GM18907 (cell line): Measurements from ENCODE around the gene LENG9.

Experiments
- ATAC-seq: cut with Tn5 transposase; IDR thresholded peaks from one replicate; pipeline ENCODE4 v1.9.1; 2021; ENCODE audit warnings: mild to moderate bottlenecking, moderate library complexity; ENCODE audit not compliant: unreplicated experiment

LENG9 gene

DNA sequence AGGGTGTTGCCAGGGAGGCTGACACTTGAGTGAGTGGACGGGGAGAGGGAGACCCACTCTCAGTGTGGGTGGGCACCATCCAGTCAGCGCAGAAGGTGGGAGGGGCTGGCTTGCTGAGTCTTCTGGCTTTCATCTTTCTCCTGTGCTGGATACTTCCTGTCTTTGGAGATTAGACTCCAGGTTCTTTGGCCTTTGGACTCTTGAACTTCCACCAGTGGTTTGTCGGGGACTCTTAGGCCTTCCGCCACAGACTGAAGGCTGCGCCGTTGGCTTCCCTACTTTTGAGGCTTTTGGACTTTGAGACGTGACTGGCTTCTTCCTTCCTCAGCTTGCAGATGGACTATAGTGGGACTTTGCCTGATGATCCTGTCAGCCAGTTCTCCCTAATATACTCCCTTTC is 18.8 kb downstream of the LENG9 start:
- no peak for ATAC-seq

DNA sequence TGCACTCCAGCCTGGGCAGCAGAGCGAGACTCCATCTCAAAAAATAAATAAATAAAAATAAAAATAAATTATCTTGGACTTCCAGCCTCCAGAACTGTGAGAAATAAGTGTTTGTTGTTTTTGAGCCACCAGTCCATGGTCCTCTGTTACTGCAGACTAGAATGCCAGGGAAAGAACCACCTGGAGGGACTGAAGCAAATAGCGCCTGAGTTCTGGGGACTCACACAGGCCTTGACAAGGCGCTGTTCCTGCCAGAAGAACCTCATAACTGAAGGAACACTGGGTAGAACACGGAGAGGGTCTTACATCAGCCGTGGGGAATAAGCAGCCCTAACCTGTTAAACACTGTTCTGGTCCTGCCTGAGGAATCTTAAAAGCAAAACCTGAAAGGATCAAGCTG is 22.9 kb downstream of the LENG9 start:
- ATAC-seq: no peak

GRCh38 chr19:54439174-54439851 is 24.3 kb downstream of the LENG9 start:
- no peak for ATAC-seq

DNA sequence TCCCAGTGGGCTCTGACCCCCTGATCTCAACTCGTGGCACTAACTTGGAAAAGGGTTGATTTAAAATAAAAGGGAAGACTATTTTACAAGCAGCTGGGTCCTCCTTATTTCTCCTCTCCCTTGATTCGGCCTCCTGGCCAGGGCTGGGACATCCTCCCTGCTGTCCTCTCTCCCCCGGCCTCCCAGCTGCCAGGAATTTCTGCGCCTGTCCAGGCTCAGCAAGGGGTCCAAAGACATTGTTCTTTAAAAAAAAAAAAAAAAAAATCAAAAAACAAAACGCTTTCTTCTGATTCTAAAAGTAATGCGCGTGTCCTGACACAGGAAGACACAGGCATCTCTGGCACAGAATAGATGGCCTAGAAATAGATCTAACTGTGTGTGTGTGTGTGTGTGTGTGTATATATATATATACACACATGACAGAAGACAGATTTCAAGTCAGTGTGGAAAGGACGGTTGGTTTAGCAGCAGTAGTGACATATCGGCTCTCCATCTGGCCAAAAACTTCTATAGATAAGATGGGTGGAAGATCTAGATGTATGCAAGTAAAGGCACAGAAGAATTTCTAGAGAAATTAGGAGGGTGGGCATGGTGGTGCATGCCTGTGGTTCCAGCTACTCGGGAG is 26.8 kb downstream of the LENG9 start:
- no peak for ATAC-seq

GRCh38 chr19:54436031-54436523 is 27.5 kb downstream of the LENG9 start:
- ATAC-seq: no peak

GRCh38 chr19:54435551-54436016 is 28.0 kb downstream of the LENG9 start:
- no peak for ATAC-seq

DNA sequence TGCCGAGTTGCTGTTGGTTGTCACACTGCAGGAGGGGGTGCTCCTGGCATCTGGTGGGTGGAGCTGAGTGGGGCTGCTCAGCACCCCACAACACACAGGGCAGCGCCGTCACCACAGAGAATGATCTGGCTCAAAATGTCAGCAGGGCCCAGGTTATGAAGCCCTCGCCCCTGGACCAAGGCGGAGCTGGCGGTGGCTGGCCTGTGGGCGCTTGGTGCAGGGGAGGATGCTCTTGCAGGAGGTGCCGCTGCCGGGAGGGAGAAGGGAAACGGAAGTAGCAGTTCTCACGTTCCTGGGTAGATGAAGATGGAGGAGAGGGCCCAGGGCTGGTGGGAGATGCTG is 28.7 kb downstream of the LENG9 start:
- ATAC-seq: no peak

GRCh38 chr19:54434112-54434872 is 29.3 kb downstream of the LENG9 start:
- ATAC-seq: no peak

DNA sequence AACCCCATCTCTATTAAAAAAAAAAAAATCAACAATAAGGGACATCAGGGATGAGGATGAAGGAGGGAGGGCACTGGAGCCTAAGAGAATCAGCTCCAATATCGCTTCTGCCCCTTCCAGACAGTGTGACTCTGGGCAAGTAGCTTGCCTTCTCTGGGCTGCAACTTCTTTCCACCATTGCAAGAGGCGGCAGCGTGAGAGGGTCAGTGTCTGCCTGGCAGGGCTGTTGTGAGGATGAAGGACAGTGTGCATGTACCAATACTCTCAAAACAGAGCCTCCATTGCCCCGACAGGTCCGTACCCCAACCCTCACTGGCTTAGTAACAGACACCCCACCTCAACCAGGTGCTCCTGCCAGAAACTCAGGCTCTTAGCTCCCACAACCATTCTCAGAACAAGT is 29.9 kb downstream of the LENG9 start:
- ATAC-seq: no peak

DNA sequence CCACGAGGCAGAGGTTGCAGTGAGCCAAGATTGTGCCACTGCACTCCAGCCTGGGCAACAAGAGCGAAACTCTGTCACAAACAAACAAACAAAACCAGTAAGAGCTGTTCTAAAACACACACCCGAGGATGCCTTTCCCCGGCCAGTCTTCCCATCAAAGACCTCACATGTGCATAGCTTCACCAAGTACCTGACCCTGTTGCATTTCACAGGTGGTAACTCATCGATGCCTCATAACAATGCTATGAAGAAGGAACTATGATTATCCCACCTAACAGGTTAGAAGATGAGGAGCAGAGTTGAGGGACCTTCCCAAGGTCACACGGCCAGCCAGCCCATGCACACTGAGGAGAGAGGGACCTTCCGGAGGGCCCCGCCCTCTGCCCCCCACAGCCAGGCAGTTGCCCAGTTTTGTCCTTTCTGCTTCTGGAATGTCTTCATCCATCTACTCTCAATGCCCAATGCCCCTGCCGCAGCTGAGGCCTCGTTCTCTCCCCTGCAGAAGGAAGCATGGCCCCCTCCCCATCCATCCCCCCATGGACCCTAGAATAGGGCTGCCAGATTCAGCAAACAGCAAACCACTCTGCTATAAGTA is 31.3 kb downstream of the LENG9 start:
- ATAC-seq: no peak

- no peak for ATAC-seq
These were observed 32.2 kb downstream of the LENG9 start for GRCh38 chr19:54431255-54431838.

DNA sequence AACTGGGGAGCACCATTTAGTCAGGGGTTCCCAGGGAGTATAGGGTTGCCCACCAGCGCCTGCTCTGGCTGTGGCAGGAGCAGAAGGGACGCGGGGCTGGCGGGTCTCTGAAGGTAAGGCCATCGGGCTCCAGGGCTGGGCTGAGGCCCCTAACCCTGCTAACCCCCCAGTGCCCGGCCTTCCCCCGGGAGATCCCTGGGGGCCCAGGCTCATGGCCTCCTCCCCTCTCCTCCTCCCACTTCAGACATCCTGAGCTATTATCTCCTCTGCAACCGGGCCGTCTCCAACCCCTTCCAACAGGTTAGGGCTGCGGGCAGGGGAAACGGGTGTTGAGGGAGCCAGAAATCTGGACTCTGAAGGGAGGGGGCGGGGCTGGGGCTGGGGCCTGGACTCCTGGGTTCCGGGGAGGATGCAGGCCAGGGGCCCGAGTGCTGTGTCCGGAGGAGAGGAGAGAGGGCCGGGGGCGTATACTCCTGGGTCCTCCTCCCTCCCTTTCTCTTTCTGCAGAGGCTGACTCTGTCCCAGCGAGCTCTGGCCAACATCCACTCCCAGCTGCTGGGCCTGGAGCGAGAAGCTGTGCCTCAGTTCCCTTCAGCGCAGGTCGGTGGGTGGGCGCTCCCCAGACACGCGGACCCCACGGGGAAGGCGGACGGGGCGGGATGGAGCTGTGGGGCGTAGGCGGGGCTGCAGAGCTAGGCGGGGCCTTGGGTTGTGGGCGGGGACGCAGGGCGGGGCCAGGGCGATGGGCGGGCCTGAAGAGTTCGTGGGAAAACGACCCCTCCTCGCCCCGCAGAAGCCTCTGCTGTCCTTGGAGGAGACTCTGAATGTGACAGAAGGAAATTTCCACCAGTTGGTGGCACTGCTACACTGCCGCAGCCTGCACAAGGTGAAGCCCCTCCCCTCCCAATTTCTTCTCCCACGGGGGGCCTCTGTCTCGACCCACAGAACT is 33.0 kb downstream of the LENG9 start:
- ATAC-seq: no peak

DNA sequence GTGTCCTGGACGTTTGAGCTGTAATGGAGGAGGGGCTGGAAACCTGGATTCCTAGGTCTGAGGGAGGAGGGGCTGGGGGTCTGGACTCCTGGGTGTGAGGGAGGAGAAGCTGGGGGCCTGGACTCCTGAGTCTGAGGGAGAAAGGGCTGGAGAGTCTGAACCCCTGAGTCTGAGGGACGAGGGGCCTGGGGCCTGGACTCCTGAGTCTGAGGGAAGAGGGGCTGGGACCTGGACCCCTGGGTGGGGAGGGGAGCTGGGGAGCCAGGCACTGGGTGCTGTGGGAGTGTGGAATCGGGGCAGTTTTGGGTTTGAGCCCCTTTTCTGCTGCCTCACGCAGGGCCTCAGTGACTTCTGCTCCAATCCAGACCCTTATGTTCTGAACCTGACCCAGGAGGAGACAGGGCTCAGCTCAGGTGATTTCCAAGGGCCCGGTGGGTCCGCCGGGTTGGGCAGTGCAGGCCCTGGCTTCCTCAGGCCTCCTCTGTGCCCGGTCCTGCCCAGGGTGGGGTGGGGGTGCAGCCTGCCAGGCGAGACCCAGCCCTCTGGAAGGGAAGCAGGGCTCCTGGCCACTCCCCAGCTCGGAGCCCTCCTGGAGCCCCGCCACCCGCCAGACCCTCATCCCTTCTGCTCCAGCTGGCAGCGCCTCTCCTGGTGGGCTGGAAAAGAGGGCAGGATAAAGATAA is 33.9 kb downstream of the LENG9 start:
- ATAC-seq: no peak

- no peak for ATAC-seq
These were observed 34.4 kb downstream of the LENG9 start for GRCh38 chr19:54429176-54429495.

- no peak for ATAC-seq
These were observed 35.0 kb downstream of the LENG9 start for GRCh38 chr19:54428323-54429175.

DNA sequence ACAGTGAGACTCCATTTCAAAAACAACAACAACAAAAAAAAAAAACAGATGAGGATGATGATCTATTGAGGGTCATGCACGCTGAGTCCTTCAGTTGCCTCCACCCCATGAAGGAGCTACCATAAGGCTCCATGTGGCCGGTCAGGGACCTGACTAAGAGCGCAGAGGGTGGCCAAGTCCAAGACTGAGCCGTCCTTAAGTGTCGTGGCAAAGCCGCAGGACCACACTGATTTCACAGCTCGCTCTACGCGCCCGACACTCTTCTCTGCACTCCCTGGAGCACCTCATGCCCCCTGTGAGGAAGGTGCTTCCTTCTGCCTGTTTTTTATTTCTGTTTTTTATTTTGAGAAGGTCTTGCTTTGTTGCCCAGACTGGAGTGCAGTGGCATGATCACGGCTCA is 36.0 kb downstream of the LENG9 start:
- no peak for ATAC-seq

DNA sequence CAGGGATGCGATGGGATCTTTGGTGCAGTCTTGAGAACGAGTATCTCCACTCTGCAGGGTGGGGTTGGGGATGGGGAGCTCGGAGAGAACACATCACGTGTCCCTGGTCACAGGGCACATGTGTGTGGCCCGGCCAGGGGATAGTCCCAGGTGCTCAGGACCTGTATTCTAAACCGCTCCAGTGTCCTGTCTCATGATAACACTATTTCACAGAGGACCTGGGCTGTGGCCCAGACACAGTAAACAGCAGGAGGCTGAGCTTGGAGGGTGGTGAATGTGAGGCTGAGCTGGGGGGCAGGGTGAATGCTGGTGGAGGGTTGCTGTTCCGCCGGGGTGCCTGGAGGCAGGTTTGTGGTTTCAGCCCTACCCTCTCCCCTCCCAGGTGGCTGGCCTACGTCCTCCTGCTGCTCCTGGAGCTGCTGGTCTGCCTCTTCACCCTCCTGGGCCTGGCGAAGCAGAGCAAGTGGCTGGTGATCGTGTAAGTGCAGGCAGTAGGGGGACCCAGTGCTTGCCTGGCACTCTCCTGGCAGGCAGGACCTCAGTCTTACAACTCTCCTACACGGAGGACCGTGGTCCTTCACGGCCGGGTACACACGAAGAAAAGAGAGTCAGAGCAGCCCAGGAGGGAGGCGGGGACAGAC is 37.2 kb downstream of the LENG9 start:
- no peak for ATAC-seq

GRCh38 chr19:54425382-54425723 is 38.2 kb downstream of the LENG9 start:
- ATAC-seq: no peak
